ENCODE measurements around the gene ARHGAP24.

- TF ChIP-seq CTCF (conservative IDR thresholded peaks at IDR 0.05; ENCODE audit: low read depth in 2 of 2), result no peak
- TF ChIP-seq POLR2AphosphoS5 (IDR thresholded peaks at IDR 0.05; ENCODE audit: low read depth), result no peak
- TF ChIP-seq REST (IDR thresholded peaks at IDR 0.05; ENCODE audit: unreplicated experiment), result no peak
- no peak for TF ChIP-seq STAT1 (IDR thresholded peaks at IDR 0.05; ENCODE audit: unreplicated experiment)
Measured at GRCh38 chr4:85951099-85951498, 476.1 kb downstream of the ARHGAP24 start.
